ENCODE data around the gene TRPV6. TPM values are rescaled to one million over a fixed set of nuclear protein-coding genes. Genes with fewer than 3 reads are reported as not detected.

TRPV6 gene
- polyA plus RNA-seq, 3 donors: 0.44 TPM; not detected in 2

DNA sequence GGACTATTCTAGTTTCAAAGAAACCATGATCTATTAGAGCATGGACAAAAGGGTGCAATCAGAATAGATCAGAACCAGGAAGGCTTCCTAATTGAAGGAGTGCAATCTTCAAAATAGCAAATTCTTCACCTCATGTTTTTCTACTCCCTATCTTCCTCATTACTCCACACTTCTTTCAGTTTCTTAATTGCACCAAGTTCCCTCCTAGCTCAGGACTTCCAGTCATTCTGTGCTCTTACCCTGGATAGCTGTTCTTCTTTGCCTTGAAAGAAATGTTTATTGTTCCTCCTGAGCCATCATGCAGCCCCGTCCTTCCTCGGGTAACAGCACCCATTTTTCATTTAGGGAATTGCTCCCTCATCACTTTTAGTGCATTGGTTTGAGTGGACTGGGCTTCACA is 24.9 kb upstream of the TRPV6 start:
- Histone ChIP-seq H2AFZ (ENCODE audit: insufficient read depth, low read depth, low read length, poor library complexity, severe bottlenecking) (no peak overlapping the region), H3K4me1 (ENCODE audit: control insufficient read depth in 1 of 2, insufficient read depth in 2 of 2, low read length in 2 of 2) (peaks cover 28 to 33% of the 10 kb centered on the region in 2 donors), H3K79me2 (ENCODE audit: insufficient read depth, low read length) (no peaks in the 10 kb centered on the region), H3K4me3 (replicated peaks in 1 of 3; ENCODE audit: low read depth in 2 of 3, low read length in 3 of 3) (no peak overlapping the region), H3K4me2 (replicated peaks; ENCODE audit: extremely low read depth, low read length, poor library complexity, severe bottlenecking) (peak overlapping the region; percentile 2), H3K36me3 (replicated peaks in 1 of 2; ENCODE audit: control insufficient read depth in 1 of 2, insufficient read depth in 2 of 2, low read length in 2 of 2) (no peaks in the 10 kb centered on the region), H3K27ac (ENCODE audit: low read depth in 1 of 2, low read length in 2 of 2) (peak overlapping the region in 1 of 2 donors; percentile 24), H3K9ac (ENCODE audit: insufficient read depth, low read length, poor library complexity, severe bottlenecking) (no peak overlapping the region), H3K9me3 (replicated peaks in 1 of 2; ENCODE audit: control insufficient read depth in 1 of 2, insufficient read depth in 1 of 2, low read length in 2 of 2) (no peaks in the 10 kb centered on the region), H4K20me1 (ENCODE audit: insufficient read depth, low read length) (no peaks in the 10 kb centered on the region), H3K27me3 (ENCODE audit: control insufficient read depth in 2 of 2, insufficient read depth in 2 of 2, low read length in 2 of 2) (no peaks in the 10 kb centered on the region)
- peak overlapping the region in 3 of 7 donors; percentile 2 to 62 (median 39) for H3K27ac Mint-ChIP-seq
- H3K9me3 Mint-ChIP-seq: peaks cover 0 to 6% (median 2%) of the 10 kb centered on the region in 7 donors
- peak overlapping the region in 1 of 2 donors; percentile 18 for H3K4me3 Mint-ChIP-seq
- peaks cover 38% of the 10 kb centered on the region for H3K4me1 Mint-ChIP-seq
- no peaks in the 10 kb centered on the region for H3K36me3 Mint-ChIP-seq
- no CpG with 5 or more reads among the region's 2 CpGs for WGBS (ENCODE audit: insufficient coverage)
- H3K27me3 Mint-ChIP-seq (ENCODE audit: low read depth in 3 of 3): peaks cover 2 to 4% (median 2%) of the 10 kb centered on the region in 3 donors
- TF ChIP-seq, protein P1, sequence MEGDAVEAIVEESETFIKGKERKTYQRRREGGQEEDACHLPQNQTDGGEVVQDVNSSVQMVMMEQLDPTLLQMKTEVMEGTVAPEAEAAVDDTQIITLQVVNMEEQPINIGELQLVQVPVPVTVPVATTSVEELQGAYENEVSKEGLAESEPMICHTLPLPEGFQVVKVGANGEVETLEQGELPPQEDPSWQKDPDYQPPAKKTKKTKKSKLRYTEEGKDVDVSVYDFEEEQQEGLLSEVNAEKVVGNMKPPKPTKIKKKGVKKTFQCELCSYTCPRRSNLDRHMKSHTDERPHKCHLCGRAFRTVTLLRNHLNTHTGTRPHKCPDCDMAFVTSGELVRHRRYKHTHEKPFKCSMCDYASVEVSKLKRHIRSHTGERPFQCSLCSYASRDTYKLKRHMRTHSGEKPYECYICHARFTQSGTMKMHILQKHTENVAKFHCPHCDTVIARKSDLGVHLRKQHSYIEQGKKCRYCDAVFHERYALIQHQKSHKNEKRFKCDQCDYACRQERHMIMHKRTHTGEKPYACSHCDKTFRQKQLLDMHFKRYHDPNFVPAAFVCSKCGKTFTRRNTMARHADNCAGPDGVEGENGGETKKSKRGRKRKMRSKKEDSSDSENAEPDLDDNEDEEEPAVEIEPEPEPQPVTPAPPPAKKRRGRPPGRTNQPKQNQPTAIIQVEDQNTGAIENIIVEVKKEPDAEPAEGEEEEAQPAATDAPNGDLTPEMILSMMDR (IDR thresholded peaks at IDR 0.05): no peak
- peak in 1 of 3 donors; percentile 15 for DNase-seq
- intact Hi-C loops (cut with micrococcal nuclease): no loop called here

DNA sequence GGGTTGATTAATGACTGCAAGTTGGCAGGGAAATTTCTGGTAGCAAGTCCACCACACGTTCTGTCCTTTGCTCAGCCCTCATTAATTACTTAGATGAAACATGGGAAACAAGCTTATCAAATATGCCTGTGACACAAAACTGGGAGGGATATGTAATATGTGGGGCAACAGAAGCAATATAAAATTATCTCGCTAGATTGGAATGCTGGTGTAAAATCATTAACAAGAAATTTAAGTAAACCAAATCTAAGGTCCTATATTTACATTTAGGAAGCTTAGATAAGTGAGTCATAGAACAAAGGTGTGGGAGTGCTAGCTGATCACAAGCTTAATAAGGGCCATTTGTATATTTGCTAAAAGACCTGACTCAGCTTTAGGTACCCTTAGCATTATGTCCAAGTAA is 24.5 kb upstream of the TRPV6 start:
- Mint-ChIP-seq H3K4me1 (peaks cover 38% of the 10 kb centered on the region), H3K27me3 (ENCODE audit: low read depth in 3 of 3) (peaks cover 2 to 4% (median 2%) of the 10 kb centered on the region in 3 donors)
- TF ChIP-seq, protein P1 (IDR thresholded peaks at IDR 0.05): no peak

More for the DNA sequence above, 24.5 kb upstream of the TRPV6 start:
- no peak for DNase-seq
- H3K79me2 ChIP-seq (ENCODE audit: insufficient read depth, low read length): no peaks in the 10 kb centered on the region
- no peak overlapping the region for H3K9ac ChIP-seq (ENCODE audit: insufficient read depth, low read length, poor library complexity, severe bottlenecking)
- H4K20me1 ChIP-seq (ENCODE audit: insufficient read depth, low read length): no peaks in the 10 kb centered on the region
- H3K36me3 Mint-ChIP-seq: no peaks in the 10 kb centered on the region
- WGBS (ENCODE audit: insufficient coverage): no CpG with 5 or more reads among the region's 2 CpGs
- H3K27ac Mint-ChIP-seq: peak overlapping the region in 2 of 7 donors; percentile 76 to 96
- peaks cover 0 to 6% (median 2%) of the 10 kb centered on the region in 7 donors for H3K9me3 Mint-ChIP-seq
- no peak overlapping the region for H3K4me3 ChIP-seq (replicated peaks in 1 of 3; ENCODE audit: low read depth in 2 of 3, low read length in 3 of 3)
- intact Hi-C loops (cut with micrococcal nuclease): no loop called here
- no peaks in the 10 kb centered on the region for H3K36me3 ChIP-seq (replicated peaks in 1 of 2; ENCODE audit: control insufficient read depth in 1 of 2, insufficient read depth in 2 of 2, low read length in 2 of 2)
- peaks cover 28 to 33% of the 10 kb centered on the region in 2 donors for H3K4me1 ChIP-seq (ENCODE audit: control insufficient read depth in 1 of 2, insufficient read depth in 2 of 2, low read length in 2 of 2)
- H3K27me3 ChIP-seq (ENCODE audit: control insufficient read depth in 2 of 2, insufficient read depth in 2 of 2, low read length in 2 of 2): no peaks in the 10 kb centered on the region
- no peak overlapping the region for H3K4me3 Mint-ChIP-seq
- no peaks in the 10 kb centered on the region for H3K9me3 ChIP-seq (replicated peaks in 1 of 2; ENCODE audit: control insufficient read depth in 1 of 2, insufficient read depth in 1 of 2, low read length in 2 of 2)
- H3K27ac ChIP-seq (ENCODE audit: low read depth in 1 of 2, low read length in 2 of 2): peak overlapping the region in 1 of 2 donors; percentile 24
- no peak overlapping the region for H2AFZ ChIP-seq (ENCODE audit: insufficient read depth, low read depth, low read length, poor library complexity, severe bottlenecking)
- H3K4me2 ChIP-seq (replicated peaks; ENCODE audit: extremely low read depth, low read length, poor library complexity, severe bottlenecking): no peak overlapping the region

All from CD14-positive monocyte (primary cell).